GM18907 (cell line): Measurements from ENCODE around the gene FMO2.
"Not testable (repeated sequence)": the region's sequence is repeated elsewhere in the genome, so short reads cannot be mapped to it uniquely, and the experiment has no call there.

Experiments used
- ATAC-seq: cut with Tn5 transposase; IDR thresholded peaks from one replicate; pipeline ENCODE4 v1.9.1; 2021; ENCODE audit warnings: mild to moderate bottlenecking, moderate library complexity; ENCODE audit not compliant: unreplicated experiment

FMO2 gene

GRCh38 chr1:171218661-171219060 lies 33.6 kb downstream of the FMO2 start:
- no peak for ATAC-seq

- no peak for ATAC-seq
Measured at GRCh38 chr1:171219346-171220080, 34.4 kb downstream of the FMO2 start.

- no peak for ATAC-seq
Measured at GRCh38 chr1:171220081-171220420, 35.0 kb downstream of the FMO2 start.

GRCh38 chr1:171220581-171221054 lies 35.5 kb downstream of the FMO2 start:
- no peak for ATAC-seq

- no peak for ATAC-seq
Measured at GRCh38 chr1:171221665-171222591, 36.8 kb downstream of the FMO2 start.

- ATAC-seq: no peak
Measured at GRCh38 chr1:171222936-171223335, 37.8 kb downstream of the FMO2 start.

GRCh38 chr1:171224257-171224656 lies 39.2 kb downstream of the FMO2 start:
- ATAC-seq: not testable (repeated sequence)

GRCh38 chr1:171226747-171227370 lies 41.8 kb downstream of the FMO2 start:
- peak; percentile 86 for ATAC-seq

- no peak for ATAC-seq
Measured at GRCh38 chr1:171231326-171231725, 46.2 kb downstream of the FMO2 start.

GRCh38 chr1:171233183-171233582 lies 48.1 kb downstream of the FMO2 start:
- no peak for ATAC-seq

GRCh38 chr1:171236231-171236630 lies 51.1 kb downstream of the FMO2 start:
- not testable (repeated sequence) for ATAC-seq

- ATAC-seq: no peak
Measured at GRCh38 chr1:171243878-171244277, 58.8 kb downstream of the FMO2 start.

GRCh38 chr1:171245458-171246064 lies 60.5 kb downstream of the FMO2 start:
- peak; percentile 82 for ATAC-seq

GRCh38 chr1:171247501-171247900 lies 62.4 kb downstream of the FMO2 start:
- no peak for ATAC-seq

GRCh38 chr1:171248302-171248701 lies 63.2 kb downstream of the FMO2 start, which contains the start of gene FMO1:
Gene FMO1, plus strand, starts transcription at chr1:171248494. Its CDS starts 9,594 bp downstream, at chr1:171258088.
- ATAC-seq: no peak

- ATAC-seq: no peak
Measured at GRCh38 chr1:171248841-171249240, 63.7 kb downstream of the FMO2 start.

GRCh38 chr1:171250263-171250662 lies 65.2 kb downstream of the FMO2 start:
- no peak for ATAC-seq

- peak; percentile 61 for ATAC-seq
Measured at GRCh38 chr1:171251042-171251951, 66.2 kb downstream of the FMO2 start.

- no peak for ATAC-seq
Measured at GRCh38 chr1:171251952-171252300, 66.8 kb downstream of the FMO2 start.

GRCh38 chr1:171252482-171252881 lies 67.4 kb downstream of the FMO2 start:
- peak; percentile 92 for ATAC-seq
